ENCODE results near the gene TMEM69.
"Not testable (repeated sequence)": the region's sequence is repeated elsewhere in the genome, so short reads cannot be mapped to it uniquely, and the experiment has no call there.

TMEM69 gene, protein sequence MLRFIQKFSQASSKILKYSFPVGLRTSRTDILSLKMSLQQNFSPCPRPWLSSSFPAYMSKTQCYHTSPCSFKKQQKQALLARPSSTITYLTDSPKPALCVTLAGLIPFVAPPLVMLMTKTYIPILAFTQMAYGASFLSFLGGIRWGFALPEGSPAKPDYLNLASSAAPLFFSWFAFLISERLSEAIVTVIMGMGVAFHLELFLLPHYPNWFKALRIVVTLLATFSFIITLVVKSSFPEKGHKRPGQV

GRCh38 chr1:45687754-45688740 lies at the start of gene TMEM69:
TSS of gene TMEM69 (plus strand) at chr1:45688181. CDS start at chr1:45691069, 2,888 bp downstream.
- peak; percentile 90 for DNase-seq

DNA sequence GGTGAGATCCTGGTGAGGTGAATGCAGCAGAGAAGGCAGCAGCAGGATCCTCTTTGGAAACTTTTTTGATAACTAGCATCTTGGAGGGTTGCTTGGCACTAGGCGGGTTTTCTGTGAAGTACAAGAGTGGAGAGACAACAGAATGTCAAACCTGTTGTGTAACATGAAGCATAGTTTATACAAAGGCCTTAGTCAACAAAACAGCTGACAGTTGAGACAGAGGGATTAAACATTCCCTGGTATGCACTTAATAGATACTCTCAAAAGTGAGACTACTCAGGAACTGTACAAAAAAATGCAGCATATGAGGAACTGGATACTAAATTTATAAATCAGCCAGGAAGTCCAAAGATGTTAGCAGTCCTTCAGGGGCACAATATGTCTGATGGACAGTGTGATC lies 47.7 kb upstream of the TMEM69 start:
- no peak for DNase-seq

- no peak for DNase-seq
These were observed 44.7 kb upstream of the TMEM69 start for GRCh38 chr1:45643321-45643720.

GRCh38 chr1:45643978-45644377 lies 44.0 kb upstream of the TMEM69 start:
- no peak for DNase-seq

DNA sequence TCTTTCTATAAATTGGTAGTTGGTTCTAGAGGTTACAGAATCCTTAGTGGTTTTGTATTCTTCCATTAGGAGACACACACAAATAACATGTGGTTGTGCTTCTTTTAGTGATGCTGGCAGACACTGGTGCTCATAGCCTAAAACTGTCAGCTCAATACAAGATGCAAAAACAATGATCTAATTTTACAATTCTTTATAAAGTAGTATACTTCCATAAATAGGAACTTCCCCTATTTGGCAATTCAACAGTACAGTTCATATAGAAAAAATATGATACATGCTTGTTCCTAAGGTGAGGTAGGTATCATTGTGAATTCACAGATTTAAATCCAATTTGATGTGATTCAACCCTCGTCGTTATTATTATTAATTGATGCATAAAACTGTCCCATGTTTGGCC lies 43.3 kb upstream of the TMEM69 start:
- no peak for DNase-seq

DNA sequence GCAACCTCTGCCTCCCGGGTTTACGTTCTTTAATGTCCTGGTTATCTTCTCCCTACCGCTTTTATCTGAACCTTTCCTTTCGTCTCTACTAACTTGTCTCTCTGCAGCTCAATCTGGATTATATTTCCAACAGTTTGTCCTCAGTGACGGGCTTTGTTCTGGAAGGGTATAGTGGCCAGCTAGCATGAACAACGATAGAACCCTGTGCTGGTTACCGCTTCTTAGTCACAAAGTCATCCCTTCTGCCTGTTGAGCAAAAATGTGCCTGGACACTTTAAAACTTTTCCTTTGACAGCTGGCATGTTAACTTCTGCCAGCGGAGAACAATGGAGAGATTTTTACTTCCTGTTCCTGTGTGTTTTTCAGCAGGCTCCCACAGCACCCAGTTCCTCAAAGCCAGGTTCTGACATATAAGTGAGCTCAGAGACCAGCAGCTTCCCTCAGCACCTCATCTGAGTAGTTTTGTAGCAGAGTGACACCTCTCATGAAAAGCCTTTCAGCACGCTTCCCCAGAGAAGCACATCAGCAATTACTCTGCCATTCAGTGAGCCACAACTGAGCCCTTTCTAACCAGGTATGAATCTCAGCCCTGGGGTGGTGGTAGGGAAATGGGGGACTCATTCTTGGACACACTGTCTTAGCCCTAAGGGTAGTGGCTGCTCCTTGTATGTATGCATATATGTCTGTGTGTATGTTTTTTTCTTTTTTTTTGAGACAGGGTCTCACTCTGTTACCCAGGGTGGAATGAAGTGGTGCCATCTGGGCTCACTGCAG lies 40.5 kb upstream of the TMEM69 start:
- DNase-seq, result no peak

DNA sequence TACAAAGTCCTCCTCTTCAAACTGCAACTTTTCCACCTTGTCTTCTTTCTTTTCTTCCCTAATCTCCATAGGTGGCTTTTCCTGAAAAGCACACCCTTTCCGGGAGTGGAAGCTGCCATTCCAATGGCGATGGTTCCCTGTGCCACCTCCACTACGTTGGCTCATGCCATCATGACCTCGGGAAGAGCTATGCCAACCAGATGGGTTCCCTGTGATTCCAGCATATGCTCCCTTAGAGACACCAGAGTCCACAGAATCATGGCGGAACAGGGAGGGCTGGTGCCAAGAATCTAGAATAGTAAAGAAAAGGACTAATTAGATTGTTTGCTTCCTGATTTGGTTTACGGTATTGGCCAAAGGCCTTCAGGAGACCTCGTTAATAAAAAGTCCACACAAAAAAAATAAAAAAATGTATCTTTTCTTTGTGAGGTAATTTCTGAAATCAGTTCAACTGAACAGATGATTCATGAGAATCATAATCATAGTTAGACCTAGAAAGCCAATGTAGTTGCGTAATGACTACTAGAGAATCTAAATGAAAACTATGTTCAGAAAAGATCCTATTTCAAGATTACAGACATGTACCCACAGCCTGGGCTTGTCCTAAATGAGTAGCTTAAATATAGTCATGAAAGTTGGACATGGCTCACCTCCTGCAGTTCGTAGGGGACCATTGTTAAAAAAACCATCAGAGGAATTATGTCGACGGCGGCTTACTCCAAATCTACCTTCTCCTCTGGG lies 33.3 kb upstream of the TMEM69 start:
- DNase-seq, result peak; percentile 32

DNA sequence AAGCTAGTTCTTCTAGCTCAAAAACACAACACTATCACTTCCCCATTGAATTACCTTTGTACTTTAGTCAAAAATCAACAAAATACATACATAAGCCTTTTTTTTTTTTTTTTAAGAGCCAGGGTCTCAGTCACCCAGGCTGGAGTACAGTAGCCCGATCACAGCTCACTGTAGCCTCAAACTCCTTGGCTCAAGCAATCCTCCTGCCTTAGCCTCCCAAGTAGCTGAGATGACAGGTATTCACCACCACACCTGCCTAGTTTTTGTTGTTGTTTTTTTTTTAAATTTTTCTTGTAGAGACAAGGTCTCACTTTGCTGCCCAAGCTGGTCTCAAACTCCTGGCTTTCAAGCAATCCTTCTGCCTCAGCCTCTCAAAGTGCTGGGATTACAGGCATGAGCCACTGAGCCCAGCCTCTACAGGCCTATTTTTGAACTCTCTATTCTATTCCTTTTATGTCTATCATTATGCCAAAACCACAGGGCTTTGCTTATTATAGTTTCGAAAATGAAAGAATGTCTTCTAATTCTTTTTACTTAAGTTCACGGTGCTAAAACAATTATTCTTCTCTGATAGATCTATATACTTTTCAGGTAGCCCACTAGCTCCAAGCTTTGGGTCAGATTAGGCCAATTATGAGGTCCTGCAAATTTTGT lies 31.3 kb upstream of the TMEM69 start:
- DNase-seq, result no peak

DNA sequence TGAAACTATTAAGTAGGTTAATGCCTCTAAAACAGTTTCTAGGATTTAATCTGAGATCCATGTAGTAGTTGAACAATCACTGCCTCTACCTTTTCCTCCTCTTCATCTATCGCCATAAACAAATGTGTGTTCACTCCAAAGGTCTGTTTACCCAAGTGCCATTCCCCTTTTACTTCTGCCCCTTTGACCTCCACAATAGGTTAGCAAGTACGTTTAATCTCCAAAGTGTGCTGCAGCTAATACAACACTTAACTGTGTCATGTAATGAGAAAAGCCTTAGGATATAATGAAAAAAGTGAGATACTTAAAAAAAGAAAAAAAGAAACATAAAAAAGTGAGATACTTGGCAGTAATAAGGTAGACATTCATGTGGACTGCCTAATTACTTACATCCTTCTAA lies 29.8 kb upstream of the TMEM69 start:
- no peak for DNase-seq

GRCh38 chr1:45659222-45659621 lies 28.8 kb upstream of the TMEM69 start:
- no peak for DNase-seq

GRCh38 chr1:45660336-45660735 lies 27.6 kb upstream of the TMEM69 start:
- no peak for DNase-seq

DNA sequence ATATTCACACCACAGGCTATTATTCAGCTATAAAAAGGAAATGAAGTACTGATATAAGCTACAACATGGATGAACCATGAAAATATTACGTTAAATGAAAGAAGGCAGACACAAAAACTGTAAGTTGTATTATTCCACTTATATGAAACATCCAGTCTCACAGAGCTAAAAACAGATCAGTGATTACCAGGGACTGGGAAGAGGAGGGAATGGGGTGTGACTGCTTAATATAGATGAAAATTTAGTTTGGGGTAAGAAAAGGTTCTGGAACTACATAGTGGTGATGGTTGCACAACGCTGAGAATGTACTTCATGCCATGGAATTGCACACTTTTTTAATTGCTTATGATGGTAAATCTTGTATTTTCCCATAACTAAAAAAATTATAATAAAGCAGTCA lies 21.1 kb upstream of the TMEM69 start:
- no peak for DNase-seq

GRCh38 chr1:45667321-45668111 lies 20.5 kb upstream of the TMEM69 start:
- no peak for DNase-seq

DNA sequence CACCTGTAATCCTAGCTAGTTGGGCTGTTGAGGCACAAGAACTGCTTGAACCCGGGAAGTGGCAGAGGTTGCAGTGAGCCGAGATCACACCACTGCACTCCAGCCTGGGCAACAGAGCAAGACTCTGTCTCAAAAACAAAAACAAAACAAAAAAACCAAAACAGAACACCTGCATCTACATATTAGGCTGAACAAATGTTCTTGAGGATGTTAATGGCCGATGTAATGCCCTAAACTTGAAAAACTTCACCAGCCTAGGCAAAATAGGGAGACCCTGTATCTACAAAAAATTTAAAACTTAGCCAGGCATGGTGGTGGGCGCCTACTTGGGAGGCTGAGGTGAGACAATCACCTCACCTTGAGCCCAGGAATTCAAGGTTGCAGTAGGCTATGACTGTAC lies 19.5 kb upstream of the TMEM69 start:
- DNase-seq, result no peak

DNA sequence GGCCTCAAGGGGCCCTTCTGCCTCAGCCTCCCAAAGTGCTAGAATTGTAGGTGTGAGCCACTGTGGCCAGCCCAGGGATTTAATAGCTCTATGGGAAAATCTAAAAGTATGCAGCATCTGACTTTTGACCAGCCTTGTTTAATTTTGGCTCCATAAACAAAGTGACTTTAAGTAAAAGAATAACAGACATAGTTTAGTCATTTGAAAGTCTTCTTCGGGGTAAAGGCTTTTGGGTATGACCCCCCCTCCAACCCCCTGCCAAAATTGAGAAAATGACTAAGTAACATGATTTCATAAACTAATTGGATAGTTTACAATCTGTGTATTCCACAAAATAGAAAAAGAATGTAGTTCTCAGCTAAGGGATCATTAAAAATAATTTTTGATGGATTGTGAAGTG lies 18.6 kb upstream of the TMEM69 start:
- DNase-seq, result no peak

DNA sequence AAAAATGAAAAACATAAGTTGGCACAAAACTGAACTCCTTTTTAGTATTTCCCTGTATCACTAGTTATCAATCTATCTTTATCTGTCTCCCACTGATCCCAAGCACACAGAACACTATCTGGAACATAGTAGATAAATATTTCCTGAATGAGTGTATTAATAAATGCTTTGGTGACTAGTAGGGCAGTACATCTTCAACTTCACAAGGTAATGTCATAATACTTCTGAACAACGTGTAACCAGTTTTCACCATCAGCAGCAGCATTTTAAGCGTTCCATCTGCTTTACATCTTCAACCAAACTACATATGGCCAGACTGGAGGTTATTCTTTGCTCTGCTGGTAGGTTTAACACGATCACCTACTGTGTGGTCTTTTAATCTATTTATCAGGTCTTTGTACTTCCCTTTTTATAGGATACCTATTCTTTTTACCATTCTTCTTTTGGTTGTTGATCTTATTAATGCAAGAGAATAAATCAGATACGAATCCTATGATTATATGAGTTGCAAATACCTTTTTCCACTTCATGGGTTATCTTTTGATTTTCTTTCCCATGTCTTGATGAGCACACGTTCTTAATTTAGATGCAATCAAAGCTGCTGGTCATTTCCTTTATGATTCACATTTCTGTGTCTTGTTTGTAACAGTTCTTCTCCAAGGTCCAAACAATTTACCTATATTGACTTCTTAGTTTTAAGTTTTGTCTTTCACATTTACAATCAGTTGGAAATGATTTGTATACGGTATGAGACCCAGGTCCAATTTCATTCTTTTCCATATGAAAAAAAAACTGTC lies 17.9 kb upstream of the TMEM69 start:
- peak; percentile 65 for DNase-seq

DNA sequence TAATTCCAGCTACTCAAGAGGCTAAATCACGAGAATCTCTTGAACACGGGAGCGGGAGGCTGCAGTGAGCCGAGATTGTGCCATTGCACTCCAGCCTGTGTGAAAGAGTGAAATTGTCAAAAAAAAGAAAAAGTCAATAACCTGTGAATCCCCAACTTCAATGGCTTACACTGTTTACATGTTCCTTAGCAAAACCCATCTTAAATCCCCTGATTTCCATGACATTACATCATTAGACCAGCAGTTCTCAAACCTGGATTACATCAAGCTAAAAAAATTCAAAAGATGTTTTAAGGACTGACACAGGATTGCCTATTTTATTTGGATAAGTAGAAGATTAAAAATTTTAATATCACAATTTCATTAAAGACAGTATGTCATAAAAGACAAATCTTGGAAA lies 14.0 kb upstream of the TMEM69 start:
- peak; percentile 71 for DNase-seq

GRCh38 chr1:45674478-45674877 lies 13.5 kb upstream of the TMEM69 start:
- no peak for DNase-seq

GRCh38 chr1:45676553-45676952 lies 11.4 kb upstream of the TMEM69 start:
- DNase-seq, result not testable (repeated sequence)

DNA sequence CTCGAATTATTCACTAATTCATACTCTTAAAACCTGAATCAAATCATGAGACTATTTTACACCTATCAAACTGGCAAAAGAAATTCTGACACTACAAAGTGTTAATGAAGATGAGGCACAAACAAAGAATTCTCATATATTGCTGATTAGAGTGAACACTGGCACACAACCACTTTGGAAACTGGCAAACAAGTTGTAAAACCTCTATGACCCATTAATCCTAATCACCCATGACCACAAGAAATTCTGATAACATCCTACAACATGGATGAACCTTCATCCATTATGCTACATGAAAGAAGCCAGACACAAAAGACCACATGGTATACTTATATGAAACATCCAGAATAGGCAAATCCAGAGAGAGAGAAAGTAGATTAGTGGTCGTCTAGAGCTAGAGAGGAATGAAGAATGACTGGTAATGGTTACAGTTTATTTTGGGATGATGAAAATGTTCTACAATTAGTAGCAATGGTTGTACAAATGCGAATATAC lies 10.2 kb upstream of the TMEM69 start:
- DNase-seq, result peak; percentile 4
